ENCODE results near the gene LRRFIP1. TPM values are rescaled to one million over a fixed set of nuclear protein-coding genes. Genes with fewer than 3 reads are reported as not detected.
A peak's percentile ranks its signal among the peaks of the same experiment; 100 is the strongest.

LRRFIP1 gene
- total and polyA plus RNA-seq, 4 donors, result 79.7 to 194 (median 94.1) TPM

DNA sequence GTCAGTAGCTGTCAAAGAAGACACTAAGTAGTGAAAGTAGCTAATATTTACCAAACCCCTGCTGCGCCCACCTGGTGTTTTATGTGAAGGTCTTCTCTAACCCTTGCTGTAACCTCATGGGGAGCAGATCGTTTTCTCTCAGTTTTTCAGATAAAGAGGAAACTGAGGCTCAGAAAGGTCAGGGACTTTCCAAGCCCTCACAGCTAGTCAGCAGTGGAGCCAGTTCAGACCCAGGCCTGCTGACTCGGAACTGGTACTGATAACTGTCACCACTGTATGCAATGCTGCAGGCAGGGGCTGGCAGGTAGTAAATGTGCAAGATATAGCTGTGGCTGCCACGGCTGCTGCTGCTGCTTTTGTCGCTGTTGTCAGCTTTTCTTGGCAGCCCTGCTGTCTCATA is 69.1 kb downstream of the LRRFIP1 start:
- WGBS, 2 donors, result 30 to 38% methylated on average over 5 of the region's 5 CpGs
- Histone ChIP-seq H3K27me3 (ENCODE audit: control insufficient read depth in 3 of 3, insufficient read depth in 3 of 3, low read length in 2 of 3) (no peaks in the 10 kb centered on the region), H3K4me3 (no peak overlapping the region), H3K4me1 (ENCODE audit: control insufficient read depth in 5 of 5, insufficient read depth in 5 of 5, low read length in 5 of 5) (peaks cover 31 to 68% (median 52%) of the 10 kb centered on the region in 5 donors), H3K9me3 (ENCODE audit: control insufficient read depth in 4 of 4, insufficient read depth in 3 of 4, low read length in 3 of 4) (no peaks in the 10 kb centered on the region), H3K9ac (ENCODE audit: insufficient read depth in 1 of 2, low read length in 2 of 2) (no peak overlapping the region), H3K27ac (ENCODE audit: low read depth in 1 of 2, low read length in 1 of 2) (peak overlapping the region; percentile 2 to 80), H3K36me3 (ENCODE audit: control insufficient read depth in 4 of 4, insufficient read depth in 4 of 4, low read length in 4 of 4) (no peaks in the 10 kb centered on the region)
- TF ChIP-seq, protein P1, sequence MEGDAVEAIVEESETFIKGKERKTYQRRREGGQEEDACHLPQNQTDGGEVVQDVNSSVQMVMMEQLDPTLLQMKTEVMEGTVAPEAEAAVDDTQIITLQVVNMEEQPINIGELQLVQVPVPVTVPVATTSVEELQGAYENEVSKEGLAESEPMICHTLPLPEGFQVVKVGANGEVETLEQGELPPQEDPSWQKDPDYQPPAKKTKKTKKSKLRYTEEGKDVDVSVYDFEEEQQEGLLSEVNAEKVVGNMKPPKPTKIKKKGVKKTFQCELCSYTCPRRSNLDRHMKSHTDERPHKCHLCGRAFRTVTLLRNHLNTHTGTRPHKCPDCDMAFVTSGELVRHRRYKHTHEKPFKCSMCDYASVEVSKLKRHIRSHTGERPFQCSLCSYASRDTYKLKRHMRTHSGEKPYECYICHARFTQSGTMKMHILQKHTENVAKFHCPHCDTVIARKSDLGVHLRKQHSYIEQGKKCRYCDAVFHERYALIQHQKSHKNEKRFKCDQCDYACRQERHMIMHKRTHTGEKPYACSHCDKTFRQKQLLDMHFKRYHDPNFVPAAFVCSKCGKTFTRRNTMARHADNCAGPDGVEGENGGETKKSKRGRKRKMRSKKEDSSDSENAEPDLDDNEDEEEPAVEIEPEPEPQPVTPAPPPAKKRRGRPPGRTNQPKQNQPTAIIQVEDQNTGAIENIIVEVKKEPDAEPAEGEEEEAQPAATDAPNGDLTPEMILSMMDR (IDR thresholded peaks at IDR 0.05; ENCODE audit: control extremely low read depth, extremely low read depth), result no peak
- ATAC-seq (ENCODE audit: insufficient read depth, low FRiP score), result no peak
- DNase-seq, result no peak

DNA sequence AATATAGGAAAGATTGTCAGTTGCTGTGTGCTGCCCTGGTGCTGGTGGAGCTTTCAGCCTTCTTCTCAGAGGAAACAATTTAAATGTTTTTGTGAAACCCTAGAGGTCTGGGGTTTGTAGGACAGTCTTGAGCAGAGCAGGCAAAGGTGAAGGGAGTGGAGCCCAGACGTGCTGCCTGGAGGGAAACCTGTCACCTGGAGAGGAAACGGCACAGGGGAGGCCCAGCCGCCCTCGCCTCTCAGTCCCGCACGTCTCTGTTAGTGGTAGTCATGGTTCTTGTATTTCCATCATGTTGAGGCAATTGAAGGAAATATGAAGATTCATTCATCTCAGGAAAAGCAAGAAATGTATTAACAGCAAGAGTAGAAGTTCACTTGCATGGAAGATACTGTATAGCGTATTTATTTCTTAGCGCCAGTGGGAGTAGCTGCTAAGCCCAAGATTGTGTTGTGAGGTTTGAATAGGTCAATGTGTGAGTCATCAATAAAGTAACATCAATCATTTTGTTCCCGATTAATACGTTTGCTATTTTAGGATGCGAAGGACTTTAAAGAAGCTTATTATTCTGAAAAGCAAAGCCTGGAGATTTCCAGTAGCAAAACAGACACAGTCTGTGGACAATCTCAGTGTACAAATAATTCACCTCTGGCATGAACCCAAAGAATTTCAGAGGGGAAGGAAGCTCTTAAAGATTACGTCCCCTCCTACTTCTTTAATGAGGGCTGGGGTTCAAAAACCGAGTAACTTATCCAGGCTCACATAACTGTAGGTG is 70.4 kb downstream of the LRRFIP1 start:
- 34 to 41% methylated on average over 13 of the region's 13 CpGs for WGBS, 2 donors
- Histone ChIP-seq H3K4me1 (ENCODE audit: control insufficient read depth in 5 of 5, insufficient read depth in 5 of 5, low read length in 5 of 5) (peaks cover 36 to 76% (median 63%) of the 10 kb centered on the region in 5 donors), H3K4me3 (no peak overlapping the region), H3K36me3 (ENCODE audit: control insufficient read depth in 4 of 4, insufficient read depth in 4 of 4, low read length in 4 of 4) (no peaks in the 10 kb centered on the region), H3K9me3 (ENCODE audit: control insufficient read depth in 4 of 4, insufficient read depth in 3 of 4, low read length in 3 of 4) (no peaks in the 10 kb centered on the region), H3K27ac (ENCODE audit: low read depth in 1 of 2, low read length in 1 of 2) (peak overlapping the region in 1 of 2 donors; percentile 66), H3K9ac (ENCODE audit: insufficient read depth in 1 of 2, low read length in 2 of 2) (peak overlapping the region in 1 of 2 donors; percentile 9), H3K27me3 (ENCODE audit: control insufficient read depth in 3 of 3, insufficient read depth in 3 of 3, low read length in 2 of 3) (no peaks in the 10 kb centered on the region)
- TF ChIP-seq, protein P1 (IDR thresholded peaks at IDR 0.05; ENCODE audit: control extremely low read depth, extremely low read depth), result no peak
- no peak for ATAC-seq (ENCODE audit: insufficient read depth, low FRiP score)
- peak in 2 of 3 donors; percentile 44 to 55 for DNase-seq

DNA sequence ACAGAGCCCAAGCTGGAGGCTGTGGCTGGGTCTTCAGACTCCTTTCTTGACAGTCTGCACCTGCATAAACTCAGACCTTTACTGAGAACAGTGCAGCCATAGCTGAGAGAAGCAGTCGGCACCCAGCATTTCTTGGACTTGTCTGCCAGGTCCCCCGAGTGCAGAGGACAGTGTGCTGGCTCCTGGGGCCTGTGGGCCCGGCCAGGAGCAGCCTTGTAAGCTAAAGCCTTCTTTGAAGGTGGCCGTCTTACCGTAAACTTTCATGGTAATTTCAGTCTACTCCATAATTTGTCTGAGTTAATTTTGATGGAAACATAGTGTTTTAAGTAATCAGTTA is 70.9 kb downstream of the LRRFIP1 start:
- TF ChIP-seq, protein P1 (IDR thresholded peaks at IDR 0.05; ENCODE audit: control extremely low read depth, extremely low read depth), result no peak
- Histone ChIP-seq H3K4me1 (ENCODE audit: control insufficient read depth in 5 of 5, insufficient read depth in 5 of 5, low read length in 5 of 5) (peaks cover 35 to 78% (median 66%) of the 10 kb centered on the region in 5 donors), H3K9me3 (ENCODE audit: control insufficient read depth in 4 of 4, insufficient read depth in 3 of 4, low read length in 3 of 4) (no peaks in the 10 kb centered on the region), H3K36me3 (ENCODE audit: control insufficient read depth in 4 of 4, insufficient read depth in 4 of 4, low read length in 4 of 4) (no peaks in the 10 kb centered on the region), H3K9ac (ENCODE audit: insufficient read depth in 1 of 2, low read length in 2 of 2) (no peak overlapping the region), H3K27me3 (ENCODE audit: control insufficient read depth in 3 of 3, insufficient read depth in 3 of 3, low read length in 2 of 3) (no peaks in the 10 kb centered on the region), H3K27ac (ENCODE audit: low read depth in 1 of 2, low read length in 1 of 2) (peak overlapping the region; percentile 17 to 66), H3K4me3 (no peak overlapping the region)
- no peak for ATAC-seq (ENCODE audit: insufficient read depth, low FRiP score)
- no peak for DNase-seq
- WGBS, 2 donors, result 40 to 46% methylated on average over 5 of the region's 5 CpGs
